B cell (primary cell): Measurements from ENCODE around the gene EGLN3.

ENCODE experiments used
- CTCF ChIP-seq: fragments of 200-600 bp; IDR thresholded peaks from one replicate; pipeline ENCODE4 v1.8.0; 2022; ENCODE audit warnings: antibody characterized with exemption, mild to moderate bottlenecking
- EZH2 ChIP-seq: IDR thresholded peaks from 2 replicates; pipeline ENCODE4 v1.6.1; 2012; ENCODE audit warnings: borderline replicate concordance, low read depth, mild to moderate bottlenecking, moderate library complexity, low read length; ENCODE audit not compliant: insufficient read depth, poor library complexity, severe bottlenecking

- TF ChIP-seq CTCF (no peak), EZH2 (no peak)
Measured at GRCh38 chr14:33879684-33880286, 71.1 kb downstream of the EGLN3 start.
